HG03575 (cell line): ENCODE results near the gene CLHC1.
"Not testable (repeated sequence)": the region's sequence is repeated elsewhere in the genome, so short reads cannot be mapped to it uniquely, and the experiment has no call there.

Experiments
- ATAC-seq: cut with Tn5 transposase; IDR thresholded peaks from one replicate; pipeline ENCODE4 v1.9.1; 2021; ENCODE audit not compliant: unreplicated experiment, insufficient number of reproducible peaks, low FRiP score; ENCODE audit errors: extremely low read depth

The CLHC1 gene

GRCh38 chr2:55157474-55157884, 74.6 kb downstream of the CLHC1 start:
- no peak for ATAC-seq

- ATAC-seq = no peak
These were observed 75.1 kb downstream of the CLHC1 start for GRCh38 chr2:55156984-55157383.

GRCh38 chr2:55156326-55156725, 75.8 kb downstream of the CLHC1 start:
- ATAC-seq = no peak

- ATAC-seq = no peak
These were observed 76.3 kb downstream of the CLHC1 start for GRCh38 chr2:55155764-55156281.

- ATAC-seq = no peak
These were observed 76.9 kb downstream of the CLHC1 start for GRCh38 chr2:55155206-55155605.

- ATAC-seq = no peak
These were observed 77.5 kb downstream of the CLHC1 start for GRCh38 chr2:55154525-55155030.

- no peak for ATAC-seq
These were observed 78.4 kb downstream of the CLHC1 start for GRCh38 chr2:55153584-55154299.

GRCh38 chr2:55152475-55153412, 79.3 kb downstream of the CLHC1 start:
- no peak for ATAC-seq

GRCh38 chr2:55151733-55152433, 80.2 kb downstream of the CLHC1 start:
- ATAC-seq = no peak

- no peak for ATAC-seq
These were observed 81.3 kb downstream of the CLHC1 start for GRCh38 chr2:55150834-55151233.

- ATAC-seq = no peak
These were observed 83.8 kb downstream of the CLHC1 start for GRCh38 chr2:55148269-55148668.

GRCh38 chr2:55147531-55147930, 84.6 kb downstream of the CLHC1 start:
- ATAC-seq = no peak

GRCh38 chr2:55147041-55147440, 85.1 kb downstream of the CLHC1 start:
- no peak for ATAC-seq

- no peak for ATAC-seq
These were observed 85.8 kb downstream of the CLHC1 start for GRCh38 chr2:55146263-55146662.

GRCh38 chr2:55144922-55145820, 86.9 kb downstream of the CLHC1 start:
- no peak for ATAC-seq

- not testable (repeated sequence) for ATAC-seq
These were observed 88.4 kb downstream of the CLHC1 start for GRCh38 chr2:55143706-55144105.

- ATAC-seq = no peak
These were observed 89.6 kb downstream of the CLHC1 start for GRCh38 chr2:55142518-55142917.
